ENCODE data around the gene TPRX1. TPM values are rescaled to one million over a fixed set of nuclear protein-coding genes. Genes with fewer than 3 reads are reported as not detected.
"Not testable (repeated sequence)": the region's sequence is repeated elsewhere in the genome, so short reads cannot be mapped to it uniquely, and the experiment has no call there.

The TPRX1 gene
- total and polyA plus RNA-seq, 8 donors, result not detected

DNA sequence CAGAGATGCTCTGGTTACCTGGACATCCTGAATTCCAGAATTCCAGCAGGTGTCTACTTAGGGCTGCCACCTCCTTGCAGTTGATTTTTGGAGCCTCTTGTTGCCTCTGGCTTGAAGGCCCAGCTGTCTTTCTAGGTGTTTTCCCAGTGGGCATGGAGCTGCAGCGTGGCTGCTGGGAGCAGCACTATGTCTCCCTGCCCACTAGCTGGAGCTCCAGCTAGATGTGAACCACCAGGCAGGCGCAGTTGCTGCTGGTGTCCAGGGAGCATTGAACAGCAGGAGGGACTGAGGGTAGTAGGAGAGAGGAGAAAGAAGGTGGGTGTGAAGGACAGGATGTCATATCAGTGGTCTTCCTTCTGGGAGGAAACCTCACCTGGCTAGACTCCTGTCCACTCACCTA, 35.7 kb downstream of the TPRX1 start:
- Histone ChIP-seq H3K36me3 (no peaks in the 10 kb centered on the region), H3K27me3 (no peaks in the 10 kb centered on the region), H3K4me1 (no peaks in the 10 kb centered on the region), H3K27ac (no peak overlapping the region), H3K9me3 (no peaks in the 10 kb centered on the region), H3K4me3 (no peak overlapping the region)
- no peak for TF ChIP-seq CTCF (IDR thresholded peaks at IDR 0.05)
- no peak for FAIRE-seq
- no peak for ATAC-seq
- intact Hi-C loops (cut with DNase I), result no loop called here
- no peak for DNase-seq
- WGBS, 2 donors, result 63 to 71% methylated on average over 2 of the region's 2 CpGs

DNA sequence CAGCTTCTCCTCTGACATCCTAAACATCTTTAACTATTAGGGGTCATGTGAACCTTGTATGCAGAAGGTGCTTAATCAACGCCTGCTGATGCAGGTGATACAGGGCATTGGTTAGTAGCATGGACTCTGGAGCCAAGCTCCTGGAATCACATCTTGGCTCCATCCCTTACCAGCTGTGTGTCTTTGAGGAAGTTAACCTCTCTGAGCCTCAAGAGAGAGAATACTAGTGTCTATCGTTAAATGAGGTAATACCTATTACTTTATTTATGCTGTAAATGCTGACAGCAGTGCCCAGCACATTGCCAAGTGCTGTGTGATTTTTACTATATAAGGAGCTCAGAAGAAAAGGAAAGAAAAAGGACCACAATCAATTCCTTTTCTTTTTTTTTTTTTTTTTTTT, 37.0 kb downstream of the TPRX1 start:
- intact Hi-C loops (cut with DNase I), result no loop called here
- DNase-seq, result no peak
- H3K4me3 ChIP-seq, result no peak overlapping the region
- ATAC-seq, result no peak
- FAIRE-seq, result no peak
- no peaks in the 10 kb centered on the region for H3K36me3 ChIP-seq
- no peaks in the 10 kb centered on the region for H3K9me3 ChIP-seq
- no peaks in the 10 kb centered on the region for H3K27me3 ChIP-seq
- TF ChIP-seq CTCF (IDR thresholded peaks at IDR 0.05), result no peak
- WGBS, 2 donors, result 41 to 42% methylated on average over 2 of the region's 2 CpGs
- H3K4me1 ChIP-seq, result no peaks in the 10 kb centered on the region
- H3K27ac ChIP-seq, result no peak overlapping the region

DNA sequence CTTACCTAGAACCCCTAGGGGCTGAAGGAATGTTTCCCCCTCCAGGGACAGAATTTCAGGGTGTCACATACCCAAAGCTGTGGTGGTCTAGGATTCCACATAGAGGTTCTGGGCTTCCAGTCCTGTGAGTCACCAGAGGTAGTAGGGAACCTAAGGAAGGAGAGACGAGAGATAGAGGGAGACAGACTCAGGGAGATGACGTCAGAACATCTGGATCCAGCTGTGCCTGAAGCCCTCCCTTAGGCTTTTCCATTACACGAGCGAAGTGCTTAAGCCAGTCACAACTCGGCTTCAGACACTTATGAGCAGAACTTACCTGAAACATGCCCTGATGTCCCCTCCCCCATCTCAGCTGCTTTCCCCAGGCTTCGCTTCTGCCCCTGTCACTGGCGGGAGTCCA, 37.7 kb downstream of the TPRX1 start:
- no peak for FAIRE-seq
- WGBS, 2 donors, result 79 to 83% methylated on average over 7 of the region's 7 CpGs
- Histone ChIP-seq H3K4me3 (no peak overlapping the region), H3K27me3 (no peaks in the 10 kb centered on the region), H3K4me1 (no peaks in the 10 kb centered on the region), H3K36me3 (no peaks in the 10 kb centered on the region), H3K27ac (no peak overlapping the region), H3K9me3 (no peaks in the 10 kb centered on the region)
- no peak for TF ChIP-seq CTCF (IDR thresholded peaks at IDR 0.05)
- no peak for ATAC-seq
- intact Hi-C loops (cut with DNase I), result no loop called here
- DNase-seq, result no peak

GRCh38 chr19:47766359-47766620, 38.1 kb downstream of the TPRX1 start:
- Histone ChIP-seq H3K4me1 (no peaks in the 10 kb centered on the region), H3K36me3 (no peaks in the 10 kb centered on the region), H3K9me3 (no peaks in the 10 kb centered on the region), H3K27me3 (no peaks in the 10 kb centered on the region), H3K27ac (no peak overlapping the region), H3K4me3 (no peak overlapping the region)
- DNase-seq (no peak), ATAC-seq (no peak), FAIRE-seq (no peak)
- 70% methylated on average over 7 of the region's 7 CpGs for WGBS, 2 donors
- intact Hi-C loops (cut with DNase I), result no loop called here
- no peak for TF ChIP-seq CTCF (IDR thresholded peaks at IDR 0.05)

DNA sequence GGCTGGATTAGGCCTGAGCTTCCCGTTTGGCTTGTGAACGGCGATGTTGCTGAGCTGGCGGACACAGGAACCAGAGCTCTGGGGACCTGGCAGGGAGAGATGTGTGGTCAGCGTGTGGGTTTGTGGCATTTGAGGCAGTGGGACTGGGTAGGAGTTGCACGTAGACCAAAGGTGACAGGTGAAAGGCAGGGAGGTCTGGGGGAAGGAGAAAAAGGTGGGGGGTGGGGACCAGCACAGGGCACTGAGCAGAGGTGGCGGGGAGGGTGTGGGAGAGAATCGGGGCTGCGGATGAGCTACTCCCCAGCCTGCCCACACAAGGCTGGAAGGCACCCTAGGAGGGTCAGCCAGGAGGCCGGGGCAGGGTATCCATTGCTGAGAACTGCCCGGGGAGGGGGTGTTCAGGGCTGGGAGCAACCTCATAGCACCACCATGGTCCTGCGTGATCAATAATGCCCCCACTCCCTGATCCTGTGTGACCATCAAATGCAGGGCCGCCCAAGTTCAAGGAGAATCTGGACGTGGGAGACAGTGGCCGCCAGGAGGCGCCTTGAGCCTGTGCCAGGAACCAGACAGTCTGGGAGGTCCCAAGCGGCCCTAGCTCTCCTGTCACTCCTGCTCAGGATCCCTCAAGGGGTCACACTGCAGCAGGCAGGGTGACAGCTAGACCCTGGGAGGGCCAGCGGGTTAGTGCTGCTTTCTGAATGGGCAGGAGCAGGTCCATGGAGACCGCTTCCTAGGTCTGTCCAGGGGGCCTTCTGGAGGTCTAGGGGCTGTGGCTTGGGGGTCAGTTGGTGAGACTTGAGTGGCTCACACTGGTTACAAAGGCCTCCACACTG, 38.6 kb downstream of the TPRX1 start:
- no peak overlapping the region for H3K27ac ChIP-seq
- WGBS, 2 donors, result 24% methylated on average over 19 of the region's 19 CpGs
- H3K4me1 ChIP-seq, result no peaks in the 10 kb centered on the region
- ATAC-seq (peak in 3 of 4 donors; percentile 65 to 77 (median 67)), DNase-seq (peak in 4 of 6 donors; percentile 65 to 87 (median 78)), FAIRE-seq (no peak)
- peak; percentile 33 to 72 (median 66) for TF ChIP-seq CTCF (IDR thresholded peaks at IDR 0.05)
- H3K36me3 ChIP-seq, result no peaks in the 10 kb centered on the region
- H3K27me3 ChIP-seq, result no peaks in the 10 kb centered on the region
- intact Hi-C loops (cut with DNase I), result loop anchor here in 1 of 3 donors (2.0 kb wide), 1 partner anchor 21 kb away; no protein-coding TSS in a partner anchor
- no peak overlapping the region for H3K4me3 ChIP-seq
- H3K9me3 ChIP-seq, result no peaks in the 10 kb centered on the region

GRCh38 chr19:47764705-47765104, 39.6 kb downstream of the TPRX1 start:
- H3K4me1 ChIP-seq, H3K4me3 ChIP-seq, H3K9me3 ChIP-seq, H3K27ac ChIP-seq, ATAC-seq, H3K27me3 ChIP-seq, DNase-seq, H3K36me3 ChIP-seq, FAIRE-seq: not testable (repeated sequence)
- intact Hi-C loops (cut with DNase I), result loop anchor here in 1 of 3 donors (2.0 kb wide), 1 partner anchor 22 kb away; no protein-coding TSS in a partner anchor
- WGBS, 2 donors, result 73 to 84% methylated on average over 3 of the region's 3 CpGs

All from pancreas (tissue), 10 donors.